ENCODE measurements around the gene C3orf80. TPM values are rescaled to one million over a fixed set of nuclear protein-coding genes. Genes with fewer than 3 reads are reported as not detected.

Gene C3orf80
- polyA plus RNA-seq, 1 of the 3 experiments (the other 2 are of a cell fraction): not detected

- TF ChIP-seq IRF3 (IDR thresholded peaks at IDR 0.05; ENCODE audit: low read depth, low read length): no peak
- TF ChIP-seq FOSL2 (IDR thresholded peaks at IDR 0.05; ENCODE audit: borderline replicate concordance, low read depth): no peak
- no peak for TF ChIP-seq SMC3 (IDR thresholded peaks at IDR 0.05; ENCODE audit: low read depth, low read length)
- TF ChIP-seq EZH2phosphoT487 (IDR thresholded peaks at IDR 0.05; ENCODE audit: borderline replicate concordance, low read depth): no peak
- no peak for TF ChIP-seq FOXM1 (IDR thresholded peaks at IDR 0.05; ENCODE audit: low read depth)
- TF ChIP-seq, protein P1, sequence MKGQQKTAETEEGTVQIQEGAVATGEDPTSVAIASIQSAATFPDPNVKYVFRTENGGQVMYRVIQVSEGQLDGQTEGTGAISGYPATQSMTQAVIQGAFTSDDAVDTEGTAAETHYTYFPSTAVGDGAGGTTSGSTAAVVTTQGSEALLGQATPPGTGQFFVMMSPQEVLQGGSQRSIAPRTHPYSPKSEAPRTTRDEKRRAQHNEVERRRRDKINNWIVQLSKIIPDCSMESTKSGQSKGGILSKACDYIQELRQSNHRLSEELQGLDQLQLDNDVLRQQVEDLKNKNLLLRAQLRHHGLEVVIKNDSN (IDR thresholded peaks at IDR 0.05; ENCODE audit: borderline replicate concordance, low read depth): no peak
- TF ChIP-seq TAF1 (IDR thresholded peaks at IDR 0.05; ENCODE audit: borderline replicate concordance, low read depth, low read length): no peak
- TF ChIP-seq, protein P2, sequence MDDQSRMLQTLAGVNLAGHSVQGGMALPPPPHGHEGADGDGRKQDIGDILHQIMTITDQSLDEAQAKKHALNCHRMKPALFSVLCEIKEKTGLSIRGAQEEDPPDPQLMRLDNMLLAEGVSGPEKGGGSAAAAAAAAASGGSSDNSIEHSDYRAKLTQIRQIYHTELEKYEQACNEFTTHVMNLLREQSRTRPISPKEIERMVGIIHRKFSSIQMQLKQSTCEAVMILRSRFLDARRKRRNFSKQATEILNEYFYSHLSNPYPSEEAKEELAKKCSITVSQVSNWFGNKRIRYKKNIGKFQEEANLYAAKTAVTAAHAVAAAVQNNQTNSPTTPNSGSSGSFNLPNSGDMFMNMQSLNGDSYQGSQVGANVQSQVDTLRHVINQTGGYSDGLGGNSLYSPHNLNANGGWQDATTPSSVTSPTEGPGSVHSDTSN (IDR thresholded peaks at IDR 0.05): no peak
- TF ChIP-seq EP300 (IDR thresholded peaks at IDR 0.05; ENCODE audit: borderline replicate concordance in 1 of 2, low read depth in 1 of 2, low read length in 1 of 2): no peak
Observed at GRCh38 chr3:160196511-160197104, 28.6 kb upstream of the C3orf80 start (continued).

DNA sequence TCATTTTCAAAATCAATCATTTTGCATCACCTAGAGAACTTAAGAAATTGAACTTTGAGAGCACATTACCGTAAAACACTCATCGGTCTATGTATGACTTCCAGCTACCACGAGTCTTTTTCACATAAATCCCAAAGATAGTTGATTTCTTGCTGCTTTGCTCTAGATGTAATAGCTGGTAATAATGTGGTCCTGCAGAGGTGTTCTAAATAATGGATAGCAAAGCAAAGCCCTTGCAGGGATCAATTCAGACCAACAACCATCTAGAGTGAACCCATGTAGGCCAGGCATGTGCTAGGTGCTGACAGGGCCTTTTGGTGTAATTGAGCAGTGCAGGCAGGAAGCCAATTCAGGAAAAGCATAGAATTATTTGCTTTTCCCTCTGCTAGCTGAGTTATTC, 26.1 kb upstream of the C3orf80 start:
- no peak for DNase-seq
- WGBS (ENCODE audit: low lambda C conversion rate): 88% methylated on average over 3 of the region's 3 CpGs

More for the DNA sequence above, 26.1 kb upstream of the C3orf80 start:
- Histone ChIP-seq H2AFZ (ENCODE audit: low read depth) (no peak overlapping the region), H3K4me3 (ENCODE audit: low read depth in 2 of 2, low read length in 1 of 2) (no peak overlapping the region), H3K27ac (ENCODE audit: low read depth in 2 of 2, low read length in 1 of 2) (no peak overlapping the region), H3K79me2 (ENCODE audit: insufficient read depth) (no peaks in the 10 kb centered on the region), H3K9me3 (no peaks in the 10 kb centered on the region), H3K36me3 (replicated peaks in 1 of 2; ENCODE audit: control insufficient read depth in 1 of 2, insufficient read depth in 2 of 2, low read length in 1 of 2) (no peaks in the 10 kb centered on the region), H3K9ac (no peak overlapping the region), H3F3A (replicated peaks; ENCODE audit: insufficient read depth) (no peaks in the 10 kb centered on the region), H3K4me1 (ENCODE audit: control insufficient read depth in 1 of 2, insufficient read depth in 2 of 2, low read depth in 1 of 2, low read length in 1 of 2) (no peaks in the 10 kb centered on the region), H3K27me3 (ENCODE audit: insufficient read depth) (no peaks in the 10 kb centered on the region), H4K20me1 (ENCODE audit: insufficient read depth) (no peaks in the 10 kb centered on the region), H3K9me2 (no peaks in the 10 kb centered on the region), H3K4me2 (no peak overlapping the region)
- TF ChIP-seq EP300 (IDR thresholded peaks at IDR 0.05; ENCODE audit: borderline replicate concordance in 1 of 2, low read depth in 1 of 2, low read length in 1 of 2): no peak
- no peak for TF ChIP-seq IRF3 (IDR thresholded peaks at IDR 0.05; ENCODE audit: low read depth, low read length)
- no peak for TF ChIP-seq RXRA (IDR thresholded peaks at IDR 0.05; ENCODE audit: borderline replicate concordance, low read depth)
- TF ChIP-seq REST (IDR thresholded peaks at IDR 0.05; ENCODE audit: low read depth, low read length): no peak
- TF ChIP-seq SIN3A (IDR thresholded peaks at IDR 0.05; ENCODE audit: borderline replicate concordance, low read depth, low read length): no peak
- TF ChIP-seq FOSL2 (IDR thresholded peaks at IDR 0.05; ENCODE audit: borderline replicate concordance, low read depth): no peak
- TF ChIP-seq RFX5 (IDR thresholded peaks at IDR 0.05; ENCODE audit: low read length): no peak
- no peak for TF ChIP-seq JUND (IDR thresholded peaks at IDR 0.05)
- TF ChIP-seq CHD2 (IDR thresholded peaks at IDR 0.05; ENCODE audit: low read length, partially characterized antibody): no peak
- TF ChIP-seq SMC3 (IDR thresholded peaks at IDR 0.05; ENCODE audit: low read depth, low read length): no peak
- TF ChIP-seq YY1 (IDR thresholded peaks at IDR 0.05; ENCODE audit: low read depth): no peak
- TF ChIP-seq FOXJ3 (CRISPR knock-in tag; IDR thresholded peaks at IDR 0.05): no peak
- TF ChIP-seq MXI1 (IDR thresholded peaks at IDR 0.05; ENCODE audit: low read depth, low read length): no peak
- ChIA-PET POLR2A (no interaction called here), CTCF (interaction anchor here (0.6 to 1.4 kb wide), 2 partner anchors 10 to 36 kb away, joined by 3 to 5 read pairs; no protein-coding TSS in a partner anchor)

Data from SK-N-SH (cell line).